HL-60 (cell line): Measurements from ENCODE around the gene DZIP1.
A peak's percentile ranks its signal among the peaks of the same experiment; 100 is the strongest.

Source experiments
- DNase-seq, 2 experiments: peaks; one replicate each; pipeline ENCODE4 v3.0.0-alpha.2; 2010 to 2020; ENCODE audit warnings: low read depth in 1 of 2, low spot score in 1 of 2
- H3K27ac ChIP-seq: fragments of 250-450 bp; sonication (Bioruptor Pico); replicated peaks from 2 replicates; pipeline ENCODE4 v1.5.1; 2020; ENCODE audit warnings: mild to moderate bottlenecking, moderate library complexity
- H3K27me3 ChIP-seq: fragments of 250-450 bp; sonication (Bioruptor Pico); 2 replicates; pipeline ENCODE4 v1.5.1; 2021; ENCODE audit warnings: mild to moderate bottlenecking, moderate library complexity; ENCODE audit not compliant: insufficient read depth, poor library complexity, severe bottlenecking
- H3K4me3 ChIP-seq: replicated peaks from 2 replicates; pipeline ENCODE4 v1.5.1; 2011; ENCODE audit warnings: mild to moderate bottlenecking, control low read depth, low read length; ENCODE audit not compliant: insufficient read depth
- CTCF ChIP-seq: IDR thresholded peaks from one replicate; pipeline ENCODE4 v1.5.1; 2011; ENCODE audit warnings: low read length, control low read depth, inconsistent platforms; ENCODE audit not compliant: insufficient read depth
- GABPA ChIP-seq: IDR thresholded peaks from 2 replicates; pipeline ENCODE4 v1.6.1; 2012; ENCODE audit warnings: low read depth
- POLR2AphosphoS5 ChIP-seq: IDR thresholded peaks from 2 replicates; pipeline ENCODE4 v1.6.1; 2012; ENCODE audit warnings: low read depth
- REST ChIP-seq: IDR thresholded peaks from 2 replicates; pipeline ENCODE4 v1.6.1; 2012; ENCODE audit warnings: low read depth; ENCODE audit not compliant: insufficient replicate concordance
- SPI1 ChIP-seq: IDR thresholded peaks from 2 replicates; pipeline ENCODE4 v1.6.1; 2012; ENCODE audit warnings: low read depth, mild to moderate bottlenecking, borderline replicate concordance

The DZIP1 gene

DNA sequence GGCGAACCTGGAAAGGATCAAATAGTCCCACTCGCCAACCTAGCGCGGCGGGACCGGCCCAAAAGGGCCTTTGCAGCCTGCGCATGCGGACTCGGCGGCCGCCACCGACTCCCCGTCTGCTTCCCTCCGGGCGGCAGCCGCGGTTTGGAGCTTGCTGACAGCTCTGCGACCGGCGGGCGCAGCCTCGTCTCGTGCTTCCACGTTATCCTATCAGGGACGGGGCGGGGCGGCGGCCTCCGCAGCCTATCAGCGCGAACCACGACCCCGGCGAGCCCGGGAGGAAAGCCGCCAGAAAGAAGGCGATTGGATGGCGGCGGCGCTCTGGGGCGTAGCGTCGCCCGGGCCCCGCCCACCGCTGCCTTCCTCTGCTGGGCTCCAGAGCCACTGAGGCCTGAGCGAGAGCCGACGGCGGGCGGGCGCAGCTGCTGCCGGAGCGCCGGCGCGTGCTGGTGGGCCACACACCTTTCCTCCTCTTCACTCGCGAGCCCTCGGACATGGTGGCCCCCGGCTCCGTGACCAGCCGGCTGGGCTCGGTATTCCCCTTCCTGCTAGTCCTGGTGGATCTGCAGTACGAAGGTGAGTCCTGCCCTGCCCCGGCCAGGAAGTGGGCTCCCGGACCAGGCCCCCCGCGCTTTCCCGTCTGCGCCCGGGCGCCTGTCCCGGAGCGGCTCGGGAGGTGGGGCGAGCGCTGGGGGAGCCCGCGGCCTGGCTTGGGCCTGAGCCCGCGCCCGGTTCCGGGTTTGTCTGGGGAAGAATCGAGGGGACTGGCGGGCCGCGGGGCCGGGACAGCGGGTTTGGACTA, 32.5 kb upstream of the DZIP1 start, which contains the start of gene DNAJC3:
Gene DNAJC3, plus strand, starts transcription at position 378 of the 802 bp plus-strand sequence. Its CDS starts 117 bp downstream, at position 495.
- Histone ChIP-seq H3K27ac (peak within 1 kb of the TSS; percentile 92), H3K4me3 (peak within 1 kb of the TSS; percentile 90), H3K27me3 (no peaks in the 10 kb centered on the region)
- peak; percentile 89 to 100 for DNase-seq
- peak; percentile 64 for TF ChIP-seq REST
- TF ChIP-seq POLR2AphosphoS5 = peak; percentile 92
- no peak for TF ChIP-seq GABPA
- TF ChIP-seq SPI1 = 0 out of 2 replicates have a peak, but pooled peaks have one; percentile 17
- TF ChIP-seq CTCF = no peak

DNA sequence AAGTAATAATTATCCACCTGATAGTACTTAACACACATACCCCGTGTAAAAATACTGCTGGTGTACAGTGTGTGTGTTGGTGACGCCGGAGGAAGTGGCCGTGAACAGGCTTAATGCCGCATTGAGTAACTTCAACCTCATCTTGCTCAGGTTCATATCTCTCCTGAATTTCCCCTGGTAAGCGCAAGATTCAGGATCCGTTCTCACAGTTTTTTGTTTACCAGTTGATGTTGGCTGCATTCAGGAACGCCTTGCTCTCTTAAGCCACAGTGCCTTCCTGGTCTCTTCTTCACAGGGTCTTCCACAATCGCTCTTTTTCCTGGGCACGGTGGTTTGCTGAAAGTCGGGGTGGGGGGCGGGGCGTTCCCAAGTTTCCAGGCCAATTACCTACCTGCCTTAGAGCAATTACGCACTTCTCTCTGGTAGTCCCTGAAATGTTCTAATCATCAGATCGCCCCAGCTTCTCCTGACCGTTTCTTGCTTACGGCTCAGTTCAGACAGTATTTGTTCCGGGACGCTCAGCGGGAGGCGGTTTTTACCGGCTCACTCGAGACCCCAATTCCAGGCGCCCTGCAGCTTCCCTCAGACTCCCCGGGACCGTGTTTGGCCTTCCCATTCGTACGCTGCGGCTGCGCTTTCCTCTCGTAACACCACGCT, 31.7 kb upstream of the DZIP1 start:
- TF ChIP-seq SPI1 = peak; percentile 70
- TF ChIP-seq POLR2AphosphoS5 = no peak; the same call in 1 of the 2 replicates
- TF ChIP-seq REST = peak; percentile 24
- TF ChIP-seq GABPA = no peak
- Histone ChIP-seq H3K27ac (peak overlapping the region; percentile 92), H3K27me3 (no peaks in the 10 kb centered on the region), H3K4me3 (peak overlapping the region; percentile 68)
- DNase-seq = peak; percentile 55 to 80

- DNase-seq = no peak
- Histone ChIP-seq H3K27me3 (no peaks in the 10 kb centered on the region), H3K27ac (no peak overlapping the region), H3K4me3 (no peak overlapping the region)
- TF ChIP-seq CTCF (no peak), SPI1 (no peak), REST (no peak), POLR2AphosphoS5 (no peak), GABPA (no peak)
These were observed 27.1 kb upstream of the DZIP1 start for GRCh38 chr13:95671597-95671996.
